ENCODE measurements around the gene SNX6.
"Not testable (repeated sequence)": the region's sequence is repeated elsewhere in the genome, so short reads cannot be mapped to it uniquely, and the experiment has no call there.

The SNX6 gene

DNA sequence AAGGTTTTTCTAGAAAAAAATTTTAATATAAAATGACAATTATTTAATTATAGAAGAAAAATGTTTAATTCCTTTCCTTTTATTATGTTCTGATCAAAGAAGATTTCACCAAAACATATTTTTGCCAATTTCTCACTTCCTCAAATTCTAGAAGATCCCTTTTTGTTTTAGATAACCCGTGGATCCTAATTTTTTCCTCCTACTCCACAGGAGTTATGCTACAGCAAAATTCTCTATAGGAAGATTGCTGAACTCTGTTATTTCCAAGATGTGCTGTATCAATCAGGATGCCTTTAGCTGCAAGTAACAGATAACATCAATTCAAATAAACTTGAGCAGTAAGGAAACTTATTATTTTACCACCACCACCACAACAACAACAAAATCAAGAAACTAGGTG, 3.8 kb upstream of the SNX6 start:
- no peak for DNase-seq

DNA sequence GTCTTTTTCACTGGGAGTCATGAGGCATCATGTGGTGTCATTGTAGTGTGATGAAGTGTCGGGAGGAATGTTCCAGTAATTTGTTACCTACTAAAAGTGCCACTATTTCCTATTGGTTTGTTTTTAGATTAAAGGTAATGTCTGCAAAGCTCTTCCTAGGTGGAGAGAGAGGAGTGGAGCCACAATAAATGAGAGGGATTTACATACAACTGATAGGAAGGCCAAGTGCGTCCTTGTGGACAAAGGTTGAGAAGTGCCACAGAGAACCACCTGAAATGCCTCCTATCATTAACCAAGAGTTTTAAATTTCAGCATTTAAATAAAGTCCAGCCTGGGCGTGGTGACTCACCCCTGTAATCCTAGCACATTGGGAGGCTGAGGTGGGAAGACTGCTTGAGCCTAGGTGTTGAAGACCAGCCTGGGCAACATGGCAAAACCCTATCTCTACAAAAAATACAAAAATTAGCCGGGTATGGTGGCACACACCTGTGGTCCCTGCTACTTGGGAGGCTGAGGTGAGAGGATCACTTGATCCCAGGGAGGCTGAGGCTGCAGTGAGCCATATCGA, 2.5 kb upstream of the SNX6 start:
- DNase-seq: no peak

DNA sequence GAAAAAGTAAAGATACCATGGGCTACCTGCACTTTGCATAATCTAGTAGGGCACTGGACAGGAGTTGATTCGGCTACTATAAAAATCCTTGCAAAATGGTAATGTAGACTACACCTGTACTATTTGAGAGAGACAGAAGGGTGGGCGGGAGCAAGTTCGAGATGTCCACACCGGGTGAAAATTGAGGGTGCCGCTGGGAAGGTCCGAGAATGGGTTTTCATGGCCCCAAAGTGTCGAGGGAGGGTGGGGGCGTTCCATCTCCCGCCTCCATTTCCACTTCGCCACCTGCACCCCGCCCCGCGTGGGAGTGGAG, 648 bp downstream of the SNX6 start:
- no peak for DNase-seq

DNA sequence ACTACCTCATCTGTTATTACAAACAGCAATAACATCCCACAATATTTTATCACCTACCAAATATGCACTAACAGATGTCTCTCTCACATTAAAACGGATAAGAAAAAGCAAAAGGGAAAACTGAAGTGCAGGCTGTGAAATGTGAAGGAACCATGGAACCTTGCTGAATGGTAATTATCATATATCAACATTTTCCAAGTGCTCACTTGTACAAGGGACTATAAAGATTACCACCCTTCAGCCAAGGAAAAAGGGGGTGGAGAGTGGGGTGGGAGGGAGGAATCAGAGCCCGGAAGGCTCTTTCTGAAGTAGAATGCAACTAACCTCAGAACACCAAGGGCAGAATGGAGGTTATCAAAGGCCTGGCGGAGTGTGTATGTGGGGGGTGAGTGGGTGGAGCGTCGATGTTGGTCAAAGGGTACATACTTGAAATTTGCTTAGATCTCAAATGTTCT, 1.2 kb downstream of the SNX6 start:
- peak; percentile 20 for DNase-seq

DNA sequence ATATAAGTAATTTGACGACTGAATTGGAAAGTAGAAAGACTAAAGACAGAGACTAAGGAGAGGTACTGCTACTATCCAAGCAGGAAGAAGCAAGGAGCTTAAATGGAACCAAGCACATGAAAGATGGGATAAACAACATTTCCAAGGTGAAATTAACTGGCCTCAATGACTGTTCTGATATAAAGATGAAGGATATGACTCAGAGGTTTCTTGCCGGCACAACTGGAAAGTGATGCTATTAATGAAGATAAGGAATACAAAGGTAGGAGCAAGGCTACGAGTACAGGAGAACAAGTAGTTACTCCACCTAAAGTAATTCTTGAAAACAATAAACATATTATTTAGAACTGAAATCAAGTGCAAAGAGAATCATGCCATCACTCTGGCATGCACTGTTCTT, 6.4 kb downstream of the SNX6 start:
- no peak for DNase-seq

DNA sequence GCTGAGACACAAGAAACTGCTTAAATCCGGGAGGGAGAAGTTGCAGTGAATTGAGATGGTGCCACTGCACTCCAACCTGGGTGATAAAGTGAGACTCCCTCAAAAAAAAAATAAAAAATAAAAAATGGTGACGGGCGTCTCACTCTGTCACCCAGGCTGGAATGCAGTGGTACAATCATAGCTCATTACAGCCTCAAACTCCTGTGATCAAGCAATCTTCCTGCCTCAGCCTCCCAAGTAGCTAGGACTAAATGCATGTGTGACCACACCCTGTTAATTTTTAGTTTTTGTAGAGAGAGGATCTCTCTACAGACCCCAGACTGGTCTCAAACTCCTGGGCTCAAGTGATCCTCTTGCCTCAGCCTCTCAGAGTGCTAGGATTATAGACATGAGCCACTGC, 9.1 kb downstream of the SNX6 start:
- no peak for DNase-seq

DNA sequence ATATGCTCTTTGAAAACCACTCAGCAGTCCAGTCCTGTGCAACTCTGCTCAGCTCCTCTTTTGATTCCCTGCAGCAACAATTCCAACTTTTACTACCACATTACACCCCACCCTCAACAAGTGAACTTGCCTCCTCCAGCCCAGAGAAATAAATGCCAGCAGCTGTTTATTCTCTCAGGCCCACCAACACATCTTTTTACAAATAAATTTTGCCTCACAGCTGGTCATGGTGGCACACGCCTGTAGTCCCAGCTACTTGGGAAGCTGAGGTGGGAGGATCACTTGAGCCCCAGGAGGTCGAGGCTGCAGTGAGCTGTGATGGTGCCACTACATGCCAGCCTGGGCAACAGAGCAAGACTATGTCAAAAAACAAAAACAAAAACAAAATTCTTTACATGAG, 9.8 kb downstream of the SNX6 start:
- DNase-seq: no peak

DNA sequence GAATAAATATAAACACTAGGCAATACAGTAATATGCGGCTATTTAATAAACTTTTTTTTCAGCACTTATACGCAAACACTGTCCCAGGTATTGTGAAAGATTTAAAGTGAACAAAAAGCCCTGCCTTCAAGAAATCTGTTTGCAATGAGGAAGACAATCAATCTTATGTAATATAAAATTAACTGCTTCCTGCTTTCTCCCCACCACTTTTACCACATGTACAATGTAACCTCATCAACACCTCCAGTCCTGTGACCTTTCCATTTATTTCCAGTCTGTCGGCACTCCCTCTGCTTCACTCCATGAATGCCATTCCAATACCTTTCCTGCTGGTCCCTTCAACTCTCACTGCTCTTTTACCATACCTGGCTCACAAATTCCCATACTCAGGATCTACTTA, 10.5 kb downstream of the SNX6 start:
- DNase-seq: no peak

DNA sequence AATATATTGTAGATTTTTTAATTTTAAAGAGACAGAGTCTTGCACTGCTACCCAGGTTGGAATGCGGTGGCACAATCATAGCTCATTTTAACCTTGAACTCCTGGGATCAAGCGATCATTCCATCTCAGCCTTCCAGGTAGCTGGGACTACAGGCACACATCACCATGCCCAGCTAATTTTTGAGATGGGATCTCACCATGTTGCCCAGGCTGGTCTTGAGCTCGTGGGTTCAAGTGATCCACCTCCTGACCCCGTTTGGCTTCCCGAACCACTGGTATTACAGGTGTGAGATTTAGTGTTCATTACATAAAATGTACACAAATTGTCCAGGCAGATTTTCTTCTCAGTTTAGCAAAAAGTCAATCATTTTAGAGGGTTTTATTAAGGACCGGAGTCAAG, 13.6 kb downstream of the SNX6 start:
- no peak for DNase-seq

DNA sequence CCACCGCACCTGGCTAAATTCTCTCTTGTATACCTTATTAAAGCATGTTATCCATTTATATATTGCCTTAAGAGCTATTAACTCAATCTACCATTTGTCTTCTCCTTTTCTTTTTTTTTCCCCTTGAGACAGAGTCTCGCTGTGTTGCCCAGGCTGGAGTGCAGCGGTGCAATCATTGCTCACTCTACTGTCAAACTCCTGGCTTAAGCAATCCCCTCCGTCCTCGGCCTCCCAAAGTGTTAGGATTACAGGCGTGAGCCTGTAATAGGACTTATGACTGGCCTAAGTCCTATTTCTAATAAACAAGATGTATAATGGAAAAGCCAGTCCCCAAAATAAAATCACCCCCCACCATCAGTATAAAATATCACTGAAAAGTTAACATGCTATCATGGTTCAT, 14.4 kb downstream of the SNX6 start:
- DNase-seq: no peak

DNA sequence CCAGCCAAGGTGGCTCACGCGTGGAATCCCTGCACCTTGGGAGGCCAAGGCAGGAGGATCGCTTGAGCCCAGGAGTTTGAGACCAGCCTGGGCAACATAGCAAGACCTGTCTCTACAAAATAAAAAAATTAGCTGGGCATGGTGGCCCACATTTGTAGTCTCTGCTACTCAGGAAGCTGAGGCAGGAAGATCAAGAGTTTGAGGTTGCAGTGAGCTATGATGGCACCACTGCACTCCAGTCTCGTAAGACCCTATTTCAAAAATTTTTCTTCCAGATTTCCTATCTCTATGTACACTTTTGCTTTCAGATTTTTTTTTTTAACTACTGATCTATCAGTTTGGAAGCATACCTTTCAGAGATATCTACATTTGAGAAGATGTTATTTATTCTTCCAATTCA, 15.3 kb downstream of the SNX6 start:
- DNase-seq: no peak

DNA sequence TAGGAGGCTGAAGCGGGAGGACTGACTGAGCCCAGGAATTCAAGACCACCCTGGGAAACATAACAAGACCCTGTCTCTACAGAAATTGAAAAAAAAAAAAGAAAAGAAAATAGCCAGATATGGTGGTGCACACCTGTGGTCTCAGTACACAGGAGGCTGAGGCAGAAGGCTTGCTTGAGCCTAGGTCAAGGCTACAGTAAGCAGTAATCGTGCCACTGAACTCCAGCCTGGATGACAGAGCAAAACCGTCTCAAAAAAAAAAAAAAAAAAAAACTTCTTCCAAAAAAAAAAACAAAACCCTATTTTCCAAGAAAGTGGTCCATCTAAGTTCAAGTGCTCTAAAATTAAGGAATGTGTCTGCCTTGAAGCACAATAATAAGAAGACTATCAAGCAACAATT, 19.8 kb downstream of the SNX6 start:
- no peak for DNase-seq

DNA sequence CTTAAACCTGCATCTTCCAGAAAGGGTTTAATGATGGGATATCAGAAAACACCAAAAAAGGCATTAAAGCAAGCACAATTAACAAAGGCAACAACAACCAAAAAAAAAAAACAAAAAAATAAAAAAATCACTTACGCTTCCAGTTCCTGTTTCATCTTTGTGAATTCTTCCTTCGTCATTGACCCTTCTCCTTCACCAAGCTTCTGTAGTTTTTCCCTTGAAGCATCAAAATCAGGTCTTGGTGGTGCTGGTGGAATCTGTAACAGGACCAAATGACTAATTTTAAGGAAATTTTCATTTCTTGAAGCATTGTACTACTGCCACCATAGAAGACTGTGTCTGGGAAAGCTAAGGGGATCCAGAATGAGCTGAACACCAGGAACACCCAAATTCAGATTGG, 24.5 kb downstream of the SNX6 start:
- no peak for DNase-seq

DNA sequence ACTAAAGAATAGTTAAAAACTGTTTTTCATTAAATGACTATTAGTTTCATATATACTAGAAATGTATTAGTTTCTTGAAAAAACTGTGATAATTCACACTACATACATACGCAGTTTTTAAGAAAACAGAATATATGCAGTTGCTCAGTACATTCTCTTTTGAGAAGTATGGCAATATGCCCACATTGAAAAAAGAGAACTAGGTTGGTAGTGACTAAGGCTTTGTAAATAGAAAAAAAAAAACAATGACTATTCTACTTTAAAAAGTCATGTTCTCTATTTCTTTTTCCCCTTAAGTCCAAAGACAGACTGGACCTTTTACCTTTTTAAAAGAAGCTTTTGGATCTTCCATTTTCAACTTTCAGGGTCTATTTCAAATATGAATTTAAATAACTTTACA, 25.0 kb downstream of the SNX6 start:
- DNase-seq: peak; percentile 16

DNA sequence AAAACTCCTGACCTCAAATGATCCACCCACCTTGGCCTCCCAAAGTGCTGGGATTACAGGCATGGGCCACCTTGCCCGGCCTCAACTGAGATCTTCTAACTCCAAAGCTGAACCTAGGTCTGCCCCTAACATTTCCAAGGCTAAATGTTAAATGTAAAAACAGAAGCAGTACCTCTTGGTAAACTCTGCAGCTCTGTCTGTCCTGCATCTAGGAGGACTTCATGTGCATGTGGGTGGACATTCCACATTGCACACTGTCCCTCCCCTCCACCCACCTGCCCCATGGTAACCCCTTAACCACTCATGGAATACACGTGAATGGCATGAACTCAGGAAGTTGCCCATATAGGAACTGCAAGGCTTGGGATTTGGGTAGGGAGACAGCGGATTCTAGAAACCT, 33.1 kb downstream of the SNX6 start:
- DNase-seq: no peak

DNA sequence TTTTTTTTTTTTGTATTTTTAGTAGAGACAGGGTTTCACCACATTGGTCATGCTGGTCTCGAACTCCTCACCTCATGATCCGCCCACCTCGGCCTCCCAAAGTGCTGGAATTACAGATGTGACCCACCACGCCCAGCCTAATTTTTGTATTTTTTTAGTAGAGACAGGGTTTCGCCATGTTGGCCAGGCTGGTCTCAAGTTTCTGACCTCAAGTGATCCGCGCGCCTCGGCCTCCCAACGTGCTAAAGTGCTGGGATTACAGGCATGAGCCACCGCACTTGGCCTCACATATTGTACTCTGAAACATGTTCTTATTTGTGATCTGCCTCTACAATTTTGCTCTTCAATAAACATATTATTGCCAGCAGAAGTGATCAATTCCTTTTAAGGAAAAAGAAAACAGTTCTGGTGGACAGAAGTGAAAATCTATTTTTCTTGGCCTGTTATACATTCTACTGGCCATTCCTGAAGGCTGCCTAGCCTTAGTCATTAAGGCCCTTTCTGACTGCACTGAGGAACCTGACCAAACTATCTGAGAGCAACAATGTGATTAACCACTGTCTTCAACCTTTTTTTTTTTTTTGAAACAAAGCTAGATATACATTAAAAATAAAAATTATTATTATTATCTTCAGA, 36.1 kb downstream of the SNX6 start:
- DNase-seq: peak; percentile 61

DNA sequence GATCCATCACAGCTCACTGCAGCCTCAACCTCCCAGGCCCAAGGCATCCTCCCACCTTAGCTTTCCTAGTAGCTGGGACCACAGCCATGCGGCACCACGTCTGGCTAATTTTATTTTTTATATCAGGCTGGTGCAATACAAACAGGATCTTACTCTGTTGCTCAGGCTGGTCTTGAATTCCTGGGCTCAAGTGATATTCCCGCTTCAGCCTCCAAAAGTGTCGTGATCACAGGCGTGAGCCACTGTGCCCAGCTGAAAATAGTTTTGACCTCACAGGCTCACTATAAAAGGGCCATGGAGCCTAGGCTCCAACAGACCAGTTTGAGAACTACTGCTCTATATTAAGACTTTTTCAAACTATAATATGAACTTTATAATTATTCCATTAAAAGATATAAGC, 37.3 kb downstream of the SNX6 start:
- no peak for DNase-seq

DNA sequence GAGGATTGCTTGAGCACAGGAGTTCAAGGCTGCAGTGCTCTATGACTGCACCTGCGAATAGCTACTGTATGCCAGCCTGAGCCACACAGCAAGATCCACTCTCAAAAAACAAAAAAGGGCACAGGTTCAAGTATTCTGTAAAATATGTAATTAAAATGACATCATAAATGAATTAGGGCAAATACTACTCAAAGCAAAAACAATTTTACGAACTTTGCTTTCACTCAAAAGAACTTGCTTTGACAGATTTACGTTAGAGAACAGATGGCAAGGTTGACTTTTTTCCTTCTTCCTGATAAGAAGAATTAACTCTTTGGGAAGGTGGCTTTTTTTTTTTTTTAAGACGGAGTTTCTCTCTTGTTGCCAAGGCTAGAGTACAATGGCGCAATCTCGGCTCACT, 46.4 kb downstream of the SNX6 start:
- DNase-seq: no peak

DNA sequence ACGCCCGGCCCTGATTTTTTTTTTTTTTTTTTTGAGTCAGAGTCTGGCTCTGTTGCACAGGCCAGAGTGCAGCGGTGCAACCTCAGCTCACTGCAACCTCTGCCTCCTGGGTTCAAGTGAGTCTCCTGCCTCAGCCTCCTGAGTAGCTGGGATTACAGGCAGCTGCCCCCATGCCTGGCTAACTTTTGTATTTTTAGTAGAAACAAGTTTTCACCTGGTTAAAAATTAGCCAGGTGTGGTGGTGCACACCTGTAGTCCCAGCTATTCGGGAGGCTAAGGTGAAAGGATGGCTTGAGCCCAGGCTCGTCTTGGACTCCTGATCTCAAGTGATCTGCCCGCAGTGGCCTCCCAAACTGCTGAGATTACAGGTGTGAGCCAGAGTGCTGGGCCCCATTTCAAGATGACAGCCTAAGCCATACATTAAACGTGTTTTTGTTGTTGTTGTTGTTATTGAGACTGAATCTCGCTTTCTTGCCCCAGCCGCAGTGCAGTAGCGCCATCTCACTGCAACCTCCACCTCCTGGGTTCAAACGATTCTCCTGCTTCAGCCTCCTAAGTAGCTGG, 47.7 kb downstream of the SNX6 start:
- no peak for DNase-seq

DNA sequence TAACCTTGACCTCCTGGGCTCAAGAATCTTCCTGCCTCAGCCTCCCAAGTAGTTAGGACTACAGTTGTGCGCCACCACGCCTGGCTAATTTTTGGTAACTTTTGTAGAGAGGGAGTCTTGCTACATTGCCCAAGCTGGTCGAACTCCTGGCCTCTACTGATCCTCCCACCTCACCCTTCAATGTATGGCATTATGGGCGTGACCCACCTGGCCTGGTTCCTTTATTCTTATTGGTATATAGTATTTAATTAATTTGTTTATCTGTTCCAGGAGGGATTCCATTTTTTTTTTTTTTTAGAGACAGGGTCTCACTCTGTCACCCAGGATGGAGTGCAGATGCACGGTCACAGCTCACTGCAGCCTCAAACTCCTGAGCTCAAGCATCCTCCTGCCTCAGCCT, 49.6 kb downstream of the SNX6 start:
- DNase-seq: no peak

DNA sequence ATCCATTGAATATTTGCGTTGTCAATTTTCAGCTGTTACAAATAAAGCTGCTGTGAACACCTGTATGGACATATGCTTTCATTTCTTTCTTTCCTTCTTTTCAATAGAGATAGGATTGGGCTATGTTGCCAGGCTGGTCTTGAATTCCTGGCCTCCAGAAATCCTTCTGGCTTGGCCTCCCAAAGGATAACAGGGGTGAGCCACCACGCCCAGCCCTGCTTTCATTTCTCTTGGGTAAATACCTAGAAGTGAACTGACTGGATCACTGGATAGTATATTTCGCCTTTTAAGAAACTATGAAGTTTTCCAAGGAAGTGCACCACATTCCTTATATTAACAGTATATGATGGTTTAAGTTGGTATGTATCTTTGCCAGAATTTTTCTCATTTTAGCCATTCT, 58.2 kb downstream of the SNX6 start:
- no peak for DNase-seq

DNA sequence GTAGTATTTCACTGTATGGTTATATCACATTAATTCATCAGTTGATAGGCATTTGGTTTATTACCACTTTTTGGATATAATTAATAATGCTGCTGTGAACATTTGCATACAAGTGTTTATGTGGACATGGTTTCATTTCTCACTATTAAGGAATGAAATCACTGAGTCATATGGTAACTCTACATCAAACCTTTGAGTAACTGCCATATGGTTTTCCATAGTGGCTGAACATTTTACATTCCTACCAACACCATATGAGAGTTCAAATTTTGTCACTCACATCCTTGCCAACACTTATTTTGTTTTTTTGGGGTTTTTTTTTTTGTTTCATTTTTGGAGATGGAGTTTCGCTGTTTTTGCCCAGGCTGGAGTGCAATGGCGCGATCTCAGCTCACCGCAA, 60.2 kb downstream of the SNX6 start:
- DNase-seq: peak; percentile 62

DNA sequence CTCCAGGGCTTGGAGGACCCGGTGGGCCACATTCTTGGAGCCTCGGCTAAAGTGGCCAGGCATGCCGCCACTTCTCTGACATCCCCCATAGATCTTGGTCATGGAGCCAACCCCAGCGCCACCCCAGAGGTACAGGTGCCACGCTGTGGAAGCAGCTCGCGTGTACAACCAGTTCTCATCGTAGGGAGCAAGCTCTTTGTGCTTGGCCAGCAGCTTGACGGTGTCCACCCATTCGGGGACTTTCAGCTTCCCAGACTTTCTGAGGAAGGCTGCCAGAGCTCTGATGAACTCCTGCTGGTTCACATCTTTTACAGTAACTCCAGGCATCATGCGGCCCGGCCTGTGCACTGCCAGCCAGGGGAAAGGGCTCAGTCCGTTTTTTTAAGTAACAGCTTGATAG, 61.1 kb downstream of the SNX6 start:
- DNase-seq: no peak

DNA sequence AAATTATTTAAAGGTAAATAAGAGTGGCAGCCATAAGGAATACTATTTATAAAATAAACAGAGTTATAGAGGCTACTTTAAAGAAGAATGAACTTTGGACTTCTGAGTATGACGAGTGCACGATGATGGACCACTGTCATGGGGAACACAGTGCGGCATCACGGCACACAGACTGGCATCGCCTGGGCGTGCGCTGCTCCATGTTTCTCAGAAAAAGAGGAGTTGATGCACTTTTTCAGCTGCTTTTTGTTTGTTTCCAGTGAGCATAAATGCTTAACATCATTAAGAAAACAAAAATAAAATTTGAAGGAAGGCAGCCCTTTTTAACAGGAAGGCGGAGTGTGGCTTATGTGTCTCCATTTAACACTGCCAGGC, 67.2 kb downstream of the SNX6 start:
- no peak for DNase-seq

DNA sequence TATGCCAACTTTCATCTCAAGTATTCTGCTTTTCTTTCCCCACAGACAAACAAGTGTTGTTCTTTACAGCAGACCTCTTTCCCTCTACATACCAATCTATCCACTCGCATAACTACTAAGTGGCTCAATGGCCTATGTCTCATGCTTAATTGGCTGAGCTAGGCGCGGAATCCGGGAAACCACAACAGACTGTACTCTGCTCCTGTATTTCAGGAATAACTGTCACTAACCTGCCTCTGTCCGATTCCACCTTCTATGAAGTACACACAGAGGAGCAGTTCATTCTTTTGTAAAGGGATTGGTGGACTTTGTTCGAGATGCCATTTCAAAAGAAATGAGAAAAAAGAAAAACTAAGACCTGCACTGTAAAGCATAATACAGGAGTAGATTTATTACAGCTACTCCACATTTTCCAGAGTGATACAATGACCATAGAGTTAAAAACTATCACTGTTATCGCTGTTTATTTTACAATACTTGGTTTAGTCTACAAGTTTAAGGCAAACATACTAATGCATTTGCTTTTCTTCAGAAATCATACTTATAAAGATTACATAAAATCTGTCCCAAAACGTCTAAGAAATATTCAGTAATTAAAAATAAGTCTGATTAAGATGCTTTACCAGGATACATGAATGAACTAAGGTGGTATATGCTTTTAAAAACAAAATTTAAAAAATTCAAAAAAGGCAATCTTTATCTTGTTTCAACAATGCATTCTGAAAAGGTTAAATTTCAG, 67.7 kb downstream of the SNX6 start:
- DNase-seq: not testable (repeated sequence)

All from fibroblast of skin of right quadriceps (primary cell).